Stimulated activated CD4-positive, alpha-beta T cell treated with anti-CD3 and anti-CD28 coated beads, Interleukin-15, amount 100 ng/mL, for 48 hours (primary cell): Measurements from ENCODE around the gene LEO1.
"Not testable (repeated sequence)": the region's sequence is repeated elsewhere in the genome, so short reads cannot be mapped to it uniquely, and the experiment has no call there.

Experiments
- DNase-seq, 2 donors: peaks; one replicate each; pipeline ENCODE4 v3.0.0-alpha.2; 2020; ENCODE audit warnings: low read depth in 2 of 2

Gene LEO1

DNA sequence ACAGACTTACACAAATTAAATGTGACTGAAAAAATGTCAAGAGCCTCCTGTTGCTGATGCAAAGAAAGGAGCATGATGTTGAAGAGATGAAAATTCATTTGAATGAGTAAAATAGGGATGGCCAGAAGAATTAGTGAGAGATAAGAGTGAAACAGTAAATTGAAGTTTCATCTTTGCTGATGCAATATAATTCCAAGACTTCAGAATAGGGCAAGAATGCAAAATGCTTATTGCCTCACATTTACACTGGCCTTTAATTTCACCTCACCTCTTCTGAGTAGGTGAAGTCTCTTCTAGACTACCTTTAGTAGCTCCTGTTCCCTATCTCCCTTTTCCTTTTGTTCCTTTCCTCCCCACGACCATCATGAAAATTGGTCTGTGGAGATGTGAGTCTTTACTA, 32.1 kb upstream of the LEO1 start:
- no peak for DNase-seq

DNA sequence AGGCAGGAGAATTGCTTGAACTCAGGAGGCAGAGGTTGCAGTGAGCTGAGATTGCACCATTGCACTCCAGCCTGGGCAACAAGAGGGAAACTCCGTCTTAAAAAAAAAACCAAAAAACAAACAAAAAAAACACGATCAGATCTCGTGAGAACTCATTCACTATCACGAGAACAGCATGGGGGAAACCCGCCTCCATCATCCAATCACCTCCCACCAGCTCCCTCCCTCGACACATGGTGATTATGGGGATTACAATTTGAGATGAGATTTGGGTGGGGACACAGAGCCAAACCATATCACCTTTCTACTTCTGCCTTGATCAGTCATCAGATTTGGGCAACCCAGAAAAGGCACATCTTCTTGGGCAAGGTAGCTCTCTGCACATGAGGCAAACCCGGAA, 31.5 kb upstream of the LEO1 start:
- DNase-seq, result not testable (repeated sequence)

DNA sequence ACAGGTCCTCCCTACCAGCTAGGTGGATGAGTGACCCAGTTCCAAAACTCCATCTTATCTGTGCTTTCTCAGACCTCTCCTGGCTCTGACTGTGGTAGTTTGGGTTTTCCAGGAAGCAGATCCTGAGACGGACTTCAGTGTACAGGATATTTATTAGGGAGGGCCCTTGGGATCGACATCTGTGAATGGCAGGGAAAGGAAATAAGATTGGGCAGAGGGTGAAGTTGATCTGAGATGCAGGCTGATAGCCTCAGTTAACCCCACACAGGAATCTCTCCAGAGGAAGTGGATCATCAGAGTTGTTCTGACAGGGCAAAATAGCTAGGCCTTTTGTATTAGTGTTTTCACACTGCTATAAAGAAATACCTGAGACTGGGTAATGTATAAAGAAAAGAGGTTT, 30.8 kb upstream of the LEO1 start:
- DNase-seq, result no peak

DNA sequence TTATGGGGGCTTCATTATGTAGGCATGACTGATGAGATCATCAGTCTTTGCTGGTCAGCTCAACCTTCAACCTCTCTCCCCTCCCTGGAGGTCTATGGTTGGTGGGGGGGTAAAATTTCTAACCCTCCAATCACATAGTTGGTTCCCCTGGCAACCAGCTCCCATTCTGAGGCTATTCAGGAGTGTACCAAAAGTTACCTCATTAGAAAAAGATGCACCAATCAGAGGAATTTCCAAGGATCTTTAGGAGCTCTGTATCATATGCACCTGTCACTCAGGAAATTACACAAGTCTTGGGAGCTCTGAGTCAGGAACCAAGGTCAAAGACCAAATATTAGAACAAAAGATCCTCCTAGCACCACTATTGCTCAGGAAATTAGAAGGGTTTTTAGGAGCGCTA, 21.4 kb upstream of the LEO1 start:
- DNase-seq, result no peak

DNA sequence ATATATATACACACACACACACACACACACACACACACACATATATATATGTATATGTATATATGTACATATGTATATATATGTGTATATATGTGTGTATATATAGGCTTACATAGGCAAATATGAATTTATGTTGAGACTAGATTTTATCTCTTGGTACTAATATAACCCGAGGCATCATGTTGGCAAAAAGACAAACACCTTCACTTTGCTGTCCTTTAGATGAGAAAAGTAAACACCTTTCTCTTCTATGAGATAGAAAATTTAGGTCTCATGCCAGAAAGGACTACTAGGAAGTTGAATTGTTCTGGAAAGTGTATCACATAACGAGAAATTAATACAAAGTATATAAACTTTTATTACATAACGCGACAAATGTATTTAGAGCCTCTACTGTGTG, 19.6 kb upstream of the LEO1 start:
- no peak for DNase-seq

DNA sequence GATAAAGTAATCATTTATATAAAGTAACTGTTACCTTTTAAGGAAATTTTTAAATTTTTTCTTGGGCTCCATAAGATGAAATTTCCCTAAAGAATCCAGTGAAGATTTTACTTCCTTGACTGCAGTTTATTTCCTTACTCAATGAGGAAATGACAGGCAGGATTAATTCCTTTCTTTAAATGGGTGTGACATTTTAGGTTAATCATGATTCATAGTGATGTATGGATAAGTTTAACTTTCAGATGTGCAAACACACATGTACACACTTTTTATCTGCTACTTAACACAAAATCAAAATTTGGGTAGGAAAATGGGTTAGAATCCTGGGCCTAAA, 11.2 kb upstream of the LEO1 start:
- DNase-seq, result no peak

DNA sequence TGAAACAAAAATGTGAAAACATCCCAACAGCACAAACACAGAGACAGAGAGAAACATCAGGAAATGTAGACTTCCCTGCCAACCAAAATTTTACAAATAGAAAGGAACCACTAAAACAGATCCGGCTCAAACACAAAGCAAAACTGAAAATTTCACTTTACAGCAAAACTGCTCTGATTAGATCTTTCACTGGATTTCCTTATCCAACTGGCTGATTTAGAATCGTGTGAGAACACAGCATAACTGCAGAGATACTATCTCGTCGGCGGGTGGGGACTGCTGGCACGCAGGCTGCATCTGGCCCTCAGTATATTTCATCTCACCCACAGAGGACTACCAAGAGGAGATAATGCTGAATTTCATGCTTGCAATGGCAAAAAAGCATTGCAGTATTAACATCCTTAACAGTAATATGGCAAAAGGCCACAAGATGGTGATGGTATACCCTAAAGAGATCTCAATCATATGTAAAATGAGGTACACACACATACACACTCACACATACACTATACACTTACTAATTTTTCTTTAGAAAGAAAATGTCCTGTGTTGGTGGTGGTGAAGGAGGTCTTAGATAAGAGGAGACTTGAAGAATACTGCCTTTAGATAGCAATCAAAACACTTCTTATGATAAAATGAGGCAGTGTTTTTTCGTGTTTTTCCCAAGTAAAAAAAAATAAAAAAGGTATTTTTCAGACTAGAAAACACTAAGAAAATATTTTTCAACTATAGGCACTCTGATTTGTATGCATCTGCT, 10.6 kb upstream of the LEO1 start:
- DNase-seq, result peak; percentile 32 to 41

DNA sequence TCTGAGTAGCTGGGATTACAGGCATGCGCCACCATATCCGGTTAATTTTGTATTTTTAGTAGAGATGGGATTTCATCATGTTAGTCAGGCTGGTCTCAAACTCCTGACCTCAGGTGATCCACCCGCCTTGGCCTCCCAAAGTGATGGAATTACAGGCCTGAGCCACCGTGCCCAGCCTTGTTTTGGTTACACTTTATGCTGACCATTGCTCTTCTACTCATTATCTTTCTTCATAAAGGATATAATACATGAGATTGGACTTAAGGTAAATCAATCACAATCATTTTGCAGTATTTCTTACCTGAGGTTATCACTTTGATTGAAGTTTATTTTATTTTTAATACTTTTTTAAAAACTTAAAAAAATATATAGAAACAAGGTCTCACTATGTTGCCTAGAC, 2.2 kb upstream of the LEO1 start:
- no peak for DNase-seq

DNA sequence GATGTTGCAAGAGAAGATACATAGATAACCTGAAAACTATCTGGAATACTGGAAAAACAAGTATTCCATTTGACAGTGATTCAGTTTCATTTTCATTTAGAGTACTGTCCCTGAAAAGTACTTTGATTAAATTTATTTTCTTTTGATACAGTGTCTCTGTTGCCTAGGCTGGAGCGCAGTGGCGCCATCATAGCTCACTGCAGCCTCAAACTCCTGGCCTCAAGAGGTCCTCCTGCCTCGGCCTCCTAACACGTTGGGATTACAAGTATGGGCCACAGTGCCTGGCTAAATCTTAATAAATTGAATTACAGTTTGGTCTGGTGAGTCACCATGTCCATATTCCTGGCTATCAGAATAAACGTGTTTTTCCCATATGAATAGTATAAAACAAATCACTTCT, 1.6 kb upstream of the LEO1 start:
- no peak for DNase-seq

DNA sequence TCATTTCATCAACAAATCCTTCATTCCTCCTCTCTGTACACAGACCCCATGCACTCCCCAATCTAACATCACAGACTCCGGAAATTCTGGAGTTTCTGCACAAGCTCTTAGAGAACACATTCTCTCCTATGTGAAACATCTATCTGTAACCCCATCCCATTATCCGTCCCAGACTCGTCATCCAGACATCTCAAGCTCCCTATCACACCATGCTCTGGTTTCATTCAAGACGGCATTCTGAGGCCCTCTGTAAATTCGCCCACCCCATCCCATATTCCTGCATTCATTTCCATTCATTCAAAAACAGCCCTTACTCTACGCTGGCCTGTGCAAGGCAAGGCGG, 575 bp downstream of the LEO1 start:
- no peak for DNase-seq

DNA sequence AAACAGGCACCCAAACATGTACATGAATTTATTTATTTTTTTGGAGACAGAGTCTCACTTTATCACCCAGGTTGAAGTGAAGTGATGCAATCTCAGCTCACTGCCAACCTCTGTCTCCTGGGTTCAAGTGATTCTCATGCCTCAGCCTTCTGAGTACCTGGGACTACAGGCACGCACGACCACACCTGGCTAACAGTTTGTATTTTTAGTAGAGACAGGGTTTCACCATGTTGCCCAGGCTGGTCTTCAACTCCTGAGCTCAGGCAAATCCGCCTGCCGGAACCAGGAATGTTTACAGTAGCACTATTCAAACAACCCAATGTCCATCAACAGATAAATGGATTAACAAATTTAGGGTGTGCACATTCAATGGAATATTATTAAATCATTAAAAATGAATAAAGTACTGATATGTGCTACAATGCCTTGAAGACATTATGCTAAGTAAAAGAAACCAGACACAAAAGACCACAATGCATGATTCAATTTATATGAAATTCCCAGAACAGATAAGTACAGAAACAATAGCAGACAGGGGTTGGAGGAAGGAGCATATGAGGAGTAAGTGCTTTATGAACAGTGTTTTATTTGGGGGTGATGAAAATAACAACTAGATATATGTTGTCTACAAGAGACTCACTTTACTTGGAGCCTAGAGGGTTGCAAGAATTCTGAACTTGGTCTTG, 1.3 kb downstream of the LEO1 start:
- DNase-seq, result no peak

DNA sequence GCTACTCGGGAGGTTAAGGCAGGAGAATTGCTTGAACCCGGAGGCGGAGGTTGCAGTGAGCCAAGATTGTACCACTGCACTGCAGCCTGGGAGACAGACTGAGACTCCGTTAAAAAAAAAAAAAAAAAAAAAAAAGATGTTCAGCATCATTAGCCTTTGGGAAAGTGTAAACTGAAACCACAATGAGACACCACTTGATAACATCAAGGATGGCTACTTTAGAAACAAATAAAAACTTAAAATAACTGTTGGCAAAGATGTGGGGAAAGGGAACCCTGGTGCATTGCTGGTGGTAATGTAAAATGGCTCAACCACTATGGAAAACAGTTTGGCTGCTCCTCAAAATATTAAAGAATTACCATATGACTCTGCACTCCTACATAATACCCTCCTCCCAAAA, 1.9 kb downstream of the LEO1 start:
- DNase-seq, result no peak

DNA sequence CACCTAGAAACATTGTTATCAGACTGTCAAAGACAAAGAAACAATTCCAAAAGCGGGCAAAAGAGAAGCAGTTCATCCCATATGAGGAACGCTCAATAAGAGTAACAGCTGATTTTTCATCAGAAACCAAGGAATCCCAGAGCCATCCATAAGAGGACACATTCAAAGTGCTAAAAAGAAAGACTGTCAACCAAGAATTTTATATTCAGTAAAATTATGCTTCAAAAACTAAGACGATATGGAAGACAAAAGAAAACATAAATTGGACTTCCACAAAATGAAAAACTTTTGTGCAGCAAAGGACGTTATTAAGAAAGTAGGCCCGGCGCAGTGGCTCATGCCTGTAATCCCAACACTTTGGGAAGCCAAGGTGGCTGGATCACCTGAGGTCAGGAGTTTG, 4.0 kb downstream of the LEO1 start:
- no peak for DNase-seq

DNA sequence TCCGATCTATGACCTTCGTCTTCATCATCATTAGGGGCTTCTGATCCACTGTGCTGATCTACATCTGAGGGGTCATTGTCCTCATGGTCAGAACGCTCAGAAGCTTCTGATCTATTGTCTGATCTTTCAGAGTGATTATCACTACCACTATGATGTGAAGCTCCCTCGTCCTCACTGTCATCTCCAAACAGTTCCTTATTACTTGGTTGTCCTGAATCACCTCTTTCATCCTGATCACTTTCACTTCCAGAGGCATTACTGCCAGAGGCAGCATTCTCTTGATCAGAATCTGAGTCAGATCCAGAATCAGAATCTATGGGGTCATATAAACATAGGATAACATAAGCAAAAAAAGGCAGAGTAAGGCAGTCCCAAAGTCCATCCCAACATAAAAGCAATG, 5.4 kb downstream of the LEO1 start:
- no peak for DNase-seq

DNA sequence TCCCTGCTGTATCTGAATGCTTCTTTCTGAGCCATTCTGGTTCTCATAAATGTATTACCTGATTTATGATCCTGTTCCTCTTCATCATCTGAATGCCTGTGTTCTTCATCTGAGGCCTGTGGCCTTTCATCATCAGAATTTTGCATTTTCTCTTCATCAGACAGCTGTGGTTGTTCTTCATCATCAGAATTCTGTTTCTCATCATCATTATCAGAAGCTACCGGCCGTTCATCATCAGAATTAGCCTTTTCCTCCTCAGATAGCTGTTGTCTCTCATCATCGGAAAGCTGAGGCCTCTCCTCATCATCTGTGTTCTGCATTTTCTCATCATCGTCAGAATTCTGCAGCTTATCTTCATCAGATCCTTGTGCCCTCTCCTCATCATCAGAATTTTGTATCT, 5.9 kb downstream of the LEO1 start:
- DNase-seq, result no peak

DNA sequence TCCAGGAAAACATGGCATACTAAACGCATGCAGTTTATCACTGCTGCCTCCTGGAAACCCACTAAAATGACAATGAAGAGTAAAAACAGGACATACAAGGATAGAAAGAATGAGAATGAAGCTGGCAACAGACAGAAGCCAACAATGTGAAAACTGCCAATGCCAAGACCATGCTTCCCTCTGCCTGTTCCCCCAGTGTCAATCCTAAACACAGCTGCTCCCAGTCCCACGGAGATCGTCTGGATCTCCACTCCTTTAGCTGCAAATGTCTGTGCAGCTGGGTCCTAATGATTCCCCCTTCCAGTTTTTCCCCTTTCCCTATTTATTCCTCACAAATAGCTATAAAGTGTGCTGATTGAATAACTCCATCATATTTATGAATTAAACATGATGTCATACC, 16.1 kb downstream of the LEO1 start:
- no peak for DNase-seq

DNA sequence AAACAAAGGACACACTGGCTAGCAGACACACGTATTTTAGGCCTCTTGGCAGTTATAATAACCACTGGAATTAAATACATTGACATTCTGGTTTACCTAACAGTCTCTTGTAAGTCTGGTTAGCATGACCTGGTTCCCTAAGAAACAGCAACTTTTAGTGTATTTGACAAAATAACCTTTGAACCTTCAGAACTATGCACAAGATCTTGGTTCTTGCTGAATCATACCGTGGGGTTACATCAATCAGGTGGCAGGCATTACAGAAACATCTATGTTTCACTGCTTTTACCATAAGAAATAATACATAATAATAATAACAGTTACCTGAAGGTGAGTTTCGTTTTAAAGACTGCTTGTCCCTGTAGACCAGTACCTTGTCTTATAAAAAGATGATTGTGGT, 18.8 kb downstream of the LEO1 start:
- DNase-seq, result no peak

DNA sequence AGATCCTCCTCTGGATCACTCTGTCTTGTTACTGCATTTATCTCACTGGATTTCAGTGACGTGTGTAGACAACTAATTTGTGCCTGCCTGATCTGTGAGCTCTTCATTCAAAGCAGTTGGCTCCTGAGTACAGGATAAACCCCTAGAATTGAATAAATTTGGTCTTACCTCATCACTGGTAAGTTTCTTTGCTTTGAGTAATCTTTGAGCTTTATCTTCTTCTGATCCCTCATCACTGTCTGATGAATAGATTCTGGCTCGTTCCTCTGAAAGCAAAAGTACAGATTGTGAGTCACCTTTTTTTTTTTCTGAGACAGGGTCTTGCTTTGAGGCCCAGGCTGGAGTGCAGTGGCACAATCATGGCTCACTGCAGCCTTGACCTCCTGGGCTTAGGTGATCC, 24.5 kb downstream of the LEO1 start:
- no peak for DNase-seq

DNA sequence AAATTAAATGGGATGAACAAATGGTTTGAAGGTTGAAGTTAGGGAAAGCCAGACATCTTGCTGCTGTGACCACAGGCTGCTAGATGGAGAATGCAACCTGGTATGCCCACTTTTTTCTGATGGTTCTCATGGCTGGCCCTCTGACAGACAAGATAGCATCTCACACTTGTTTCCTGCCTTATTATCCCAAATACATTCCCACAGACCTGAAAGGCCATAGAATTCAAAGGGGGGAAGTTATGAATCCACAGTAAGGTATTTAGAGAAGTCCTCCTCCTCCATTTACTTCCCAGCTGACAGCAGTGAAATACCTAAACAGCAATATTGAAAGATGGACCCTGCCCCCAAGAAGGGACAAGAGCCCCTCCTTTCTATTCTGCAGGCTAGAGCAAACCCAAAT, 32.4 kb downstream of the LEO1 start:
- DNase-seq, result no peak

DNA sequence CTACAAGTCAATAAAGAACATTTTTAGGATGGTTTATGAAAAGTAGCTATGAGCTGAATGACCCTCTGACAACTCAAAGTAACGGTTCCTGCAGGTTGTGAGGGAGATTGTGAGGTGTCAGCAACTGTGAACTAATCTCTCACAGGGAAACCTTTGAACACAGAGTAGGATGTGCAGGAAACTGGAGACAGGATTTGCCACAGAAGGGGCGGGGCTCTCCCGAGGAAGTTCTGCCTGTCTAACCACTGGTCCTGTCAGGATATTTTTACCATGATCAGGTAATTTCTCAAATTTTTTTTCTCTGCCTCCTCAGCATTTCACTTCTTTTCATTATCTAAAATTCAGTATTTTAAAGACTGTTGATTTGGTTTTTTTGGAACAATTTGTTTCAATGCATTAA, 33.3 kb downstream of the LEO1 start:
- no peak for DNase-seq

DNA sequence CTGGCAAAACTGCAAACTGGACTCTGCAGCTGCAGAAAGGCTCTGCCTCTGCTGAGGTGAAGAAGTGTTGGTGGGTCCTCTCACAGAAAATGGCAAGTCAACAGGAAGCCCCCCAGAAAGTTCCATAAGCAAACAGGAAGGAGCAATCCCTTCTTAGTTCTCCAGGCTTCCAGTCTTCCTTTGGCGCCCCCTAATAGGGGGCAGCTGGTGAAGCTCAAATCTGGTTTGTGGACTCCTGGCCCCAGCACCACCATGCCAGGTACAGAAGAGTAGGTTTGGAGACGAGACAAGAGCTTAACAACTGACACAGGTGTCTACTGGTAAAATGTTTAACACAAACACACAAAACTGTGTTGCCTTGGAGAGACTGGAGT, 35.5 kb downstream of the LEO1 start:
- no peak for DNase-seq

DNA sequence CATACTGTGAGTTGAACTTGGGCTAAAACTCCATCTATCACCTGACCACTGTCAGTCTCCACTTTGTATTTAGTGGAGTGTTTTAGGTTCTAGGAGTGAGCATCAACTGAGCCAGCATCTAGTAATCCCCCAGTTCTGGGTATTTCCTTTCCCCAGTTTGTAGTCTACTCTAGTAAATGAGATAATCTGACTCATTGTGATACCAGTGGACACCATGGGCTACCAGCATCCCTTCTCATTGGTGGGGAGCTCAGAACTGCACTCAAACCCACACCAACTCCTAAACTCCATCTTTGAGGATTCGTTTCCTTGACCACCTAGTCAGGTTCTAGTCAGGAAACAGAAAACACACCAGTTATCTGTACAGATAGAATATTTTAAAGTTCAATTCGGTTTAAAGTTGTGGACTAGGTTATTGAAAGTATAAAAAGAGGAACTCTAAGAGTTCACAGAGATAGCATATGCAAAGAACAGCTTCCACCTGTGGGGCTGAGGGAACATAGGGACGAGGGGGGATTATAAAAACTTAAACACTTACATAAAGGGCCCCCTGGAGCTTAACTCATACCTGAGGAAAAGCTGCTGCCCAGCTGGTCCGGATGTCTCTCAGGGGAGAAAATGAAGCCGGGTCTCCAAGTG, 36.0 kb downstream of the LEO1 start:
- DNase-seq, result no peak

DNA sequence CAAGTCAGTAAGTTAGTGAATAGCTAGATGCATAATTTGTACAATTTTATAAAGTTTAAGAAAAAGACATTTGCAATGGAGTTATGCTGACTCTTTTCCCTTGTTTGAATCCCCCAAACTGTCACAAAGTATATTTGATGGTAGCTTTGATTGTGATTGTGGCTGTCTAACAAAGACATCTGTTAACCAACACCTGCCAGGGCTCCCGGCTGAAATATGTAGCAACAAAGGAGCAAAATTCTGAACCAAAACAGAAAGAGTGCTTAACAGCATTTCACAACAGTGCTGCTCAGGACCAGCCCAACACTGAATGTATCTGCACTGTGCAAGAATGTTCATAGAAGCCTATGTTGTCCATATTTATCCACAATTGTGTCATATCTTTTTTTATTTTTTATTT, 39.4 kb downstream of the LEO1 start:
- no peak for DNase-seq

DNA sequence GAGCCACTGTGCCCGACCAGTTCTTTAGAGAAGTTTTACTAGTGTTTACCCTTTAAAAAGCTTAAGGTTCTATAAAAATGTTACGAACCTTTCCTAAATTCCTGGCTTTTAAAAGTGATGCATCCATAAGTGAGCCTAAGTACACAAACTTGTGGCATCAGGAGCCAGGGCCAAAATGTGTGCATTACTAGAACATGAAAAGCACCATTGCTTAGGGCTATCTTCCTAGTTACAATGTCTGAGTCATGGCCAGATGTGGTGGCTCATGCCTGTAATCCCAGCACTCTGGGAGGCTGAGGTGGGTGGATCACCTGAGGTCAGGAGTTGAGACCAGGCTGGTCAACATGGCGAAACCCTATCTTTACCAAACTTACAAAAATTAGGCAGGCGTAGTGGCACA, 39.9 kb downstream of the LEO1 start:
- DNase-seq, result no peak
